Spinal cord (tissue), 10 donors: ENCODE data around the gene CCNJL. TPM values are rescaled to one million over a fixed set of nuclear protein-coding genes. Genes with fewer than 3 reads are reported as not detected.

ENCODE experiments used
- DNase-seq, 6 donors: peaks; one replicate each; pipeline versions ENCODE4 v3.0.0 to v3.0.0-alpha.2; 2013 to 2015; ENCODE audit warnings: low spot score in 6 of 6, low read depth in 4 of 6
- H3K27ac ChIP-seq: one replicate; pipeline ENCODE4 v1.5.1; 2013; ENCODE audit warnings: low read depth, low read length, control low read depth
- H3K27me3 ChIP-seq: one replicate; pipeline ENCODE4 v1.6.1; 2013; ENCODE audit warnings: low read length; ENCODE audit not compliant: control insufficient read depth, insufficient read depth
- H3K36me3 ChIP-seq: one replicate; pipeline ENCODE4 v1.6.1; 2013; ENCODE audit warnings: low read length; ENCODE audit not compliant: control insufficient read depth, insufficient read depth
- H3K4me1 ChIP-seq: one replicate; pipeline ENCODE4 v1.6.1; 2013; ENCODE audit warnings: low read length; ENCODE audit not compliant: control insufficient read depth, insufficient read depth
- H3K4me3 ChIP-seq: one replicate; pipeline ENCODE4 v1.5.1; 2013; ENCODE audit warnings: low read depth, low read length, control low read depth
- H3K9me3 ChIP-seq: one replicate; pipeline ENCODE4 v1.6.1; 2013; ENCODE audit warnings: low read length; ENCODE audit not compliant: control insufficient read depth, insufficient read depth
- WGBS: methylation state at CpG from one replicate; pipeline ENCODE4 v1.1.5; 2013; ENCODE audit warnings: missing lambda C conversion rate; ENCODE audit not compliant: insufficient coverage; 5-methylcytosine and 5-hydroxymethylcytosine counted together
- polyA plus RNA-seq, 2 donors: library from polyadenylated mRNA; unstranded; fragments of 120-200 nt; gene quantifications; one replicate each; pipeline ENCODE4 v1.2.1, GENCODE V29; 2013; ENCODE audit not compliant: insufficient read length in 2 of 2
- total RNA-seq, 2 donors: library from RNA; depleted of rRNA in 1 of 2; stranded (reverse); fragments of 120-200 nt in 1 of 2; fragments of >200 nt in 1 of 2; gene quantifications; one replicate each; pipeline versions ENCODE4 v1.2.3 to v1.2.4, GENCODE V29; 2013 to 2014
- donor health status: healthy.

The CCNJL gene
- total and polyA plus RNA-seq, 4 donors: 2.1 to 7.9 (median 5.9) TPM

GRCh38 chr5:160286947-160287346 is 25.4 kb downstream of the CCNJL start:
- Histone ChIP-seq H3K9me3 (no peaks in the 10 kb centered on the region), H3K4me1 (peaks cover 11% of the 10 kb centered on the region), H3K36me3 (no peaks in the 10 kb centered on the region), H3K27me3 (no peaks in the 10 kb centered on the region), H3K27ac (peak overlapping the region; percentile 29), H3K4me3 (no peak overlapping the region)
- no peak for DNase-seq
- 94% methylated on average over 3 of the region's 6 CpGs for WGBS

GRCh38 chr5:160285316-160285715 is 27.0 kb downstream of the CCNJL start:
- Histone ChIP-seq H3K9me3 (no peaks in the 10 kb centered on the region), H3K36me3 (peaks cover 3% of the 10 kb centered on the region), H3K27me3 (no peaks in the 10 kb centered on the region), H3K27ac (no peak overlapping the region), H3K4me1 (peaks cover 11% of the 10 kb centered on the region), H3K4me3 (no peak overlapping the region)
- no peak for DNase-seq
- 96% methylated on average over 2 of the region's 2 CpGs for WGBS

- no peak overlapping the region for H3K4me3 ChIP-seq
- H3K27ac ChIP-seq: no peak overlapping the region
- H3K9me3 ChIP-seq: no peaks in the 10 kb centered on the region
- H3K27me3 ChIP-seq: no peaks in the 10 kb centered on the region
- no CpG with 5 or more reads among the region's 4 CpGs for WGBS
- H3K36me3 ChIP-seq: peaks cover 10% of the 10 kb centered on the region
- peaks cover 11% of the 10 kb centered on the region for H3K4me1 ChIP-seq
- DNase-seq: no peak
Observed at GRCh38 chr5:160284291-160284873, 28.0 kb downstream of the CCNJL start.

- no peak for DNase-seq
- Histone ChIP-seq H3K27ac (no peak overlapping the region), H3K27me3 (no peaks in the 10 kb centered on the region), H3K4me1 (peaks cover 10% of the 10 kb centered on the region), H3K4me3 (no peak overlapping the region), H3K9me3 (no peaks in the 10 kb centered on the region), H3K36me3 (peaks cover 11% of the 10 kb centered on the region)
- no CpG with 5 or more reads among the region's 2 CpGs for WGBS
Observed at GRCh38 chr5:160281275-160281674, 31.1 kb downstream of the CCNJL start.

GRCh38 chr5:160280384-160281095 is 31.8 kb downstream of the CCNJL start:
- DNase-seq: no peak

GRCh38 chr5:160278343-160278742 is 34.0 kb downstream of the CCNJL start:
- H3K27me3 ChIP-seq: no peaks in the 10 kb centered on the region
- no peaks in the 10 kb centered on the region for H3K9me3 ChIP-seq
- H3K36me3 ChIP-seq: peaks cover 11% of the 10 kb centered on the region
- H3K4me1 ChIP-seq: peaks cover 10% of the 10 kb centered on the region
- peak in 1 of 6 donors; percentile 56 for DNase-seq
- H3K4me3 ChIP-seq: no peak overlapping the region
- WGBS: 18% methylated on average over 6 of the region's 7 CpGs
- no peak overlapping the region for H3K27ac ChIP-seq

More at GRCh38 chr5:160280384-160281095, 31.8 kb downstream of the CCNJL start:
- H3K4me1 ChIP-seq: peaks cover 10% of the 10 kb centered on the region
- H3K36me3 ChIP-seq: peaks cover 11% of the 10 kb centered on the region
- H3K27ac ChIP-seq: no peak overlapping the region
- no peaks in the 10 kb centered on the region for H3K27me3 ChIP-seq
- 95% methylated on average over 17 of the region's 26 CpGs for WGBS
- H3K4me3 ChIP-seq: no peak overlapping the region
- no peaks in the 10 kb centered on the region for H3K9me3 ChIP-seq

- Histone ChIP-seq H3K27ac (no peak overlapping the region), H3K27me3 (no peaks in the 10 kb centered on the region), H3K9me3 (no peaks in the 10 kb centered on the region), H3K4me1 (peaks cover 21% of the 10 kb centered on the region), H3K4me3 (no peak overlapping the region), H3K36me3 (peaks cover 2% of the 10 kb centered on the region)
- 73% methylated on average over 2 of the region's 5 CpGs for WGBS
- no peak for DNase-seq
Observed at GRCh38 chr5:160274483-160274931, 37.9 kb downstream of the CCNJL start.

- Histone ChIP-seq H3K9me3 (no peaks in the 10 kb centered on the region), H3K4me1 (peaks cover 19% of the 10 kb centered on the region), H3K27ac (no peak overlapping the region), H3K36me3 (peaks cover 2% of the 10 kb centered on the region), H3K4me3 (no peak overlapping the region), H3K27me3 (no peaks in the 10 kb centered on the region)
- no peak for DNase-seq
- WGBS: no CpG with 5 or more reads among the region's 2 CpGs
Observed at GRCh38 chr5:160272889-160273288, 39.5 kb downstream of the CCNJL start.

GRCh38 chr5:160272264-160272663 is 40.1 kb downstream of the CCNJL start:
- 82% methylated on average over 1 of the region's 3 CpGs for WGBS

GRCh38 chr5:160271836-160272235 is 40.5 kb downstream of the CCNJL start:
- Histone ChIP-seq H3K27me3 (no peaks in the 10 kb centered on the region), H3K27ac (no peak overlapping the region), H3K4me3 (no peak overlapping the region), H3K36me3 (peaks cover 2% of the 10 kb centered on the region), H3K9me3 (no peaks in the 10 kb centered on the region), H3K4me1 (peaks cover 19% of the 10 kb centered on the region)
- 33% methylated on average over 2 of the region's 6 CpGs for WGBS
- DNase-seq: peak in 1 of 6 donors; percentile 81

More at GRCh38 chr5:160272264-160272663, 40.1 kb downstream of the CCNJL start:
- Histone ChIP-seq H3K4me1 (peaks cover 19% of the 10 kb centered on the region), H3K9me3 (no peaks in the 10 kb centered on the region), H3K36me3 (peaks cover 2% of the 10 kb centered on the region), H3K27ac (no peak overlapping the region), H3K27me3 (no peaks in the 10 kb centered on the region), H3K4me3 (no peak overlapping the region)
- DNase-seq: no peak
